ENCODE results near the gene PLEKHG4. TPM values are rescaled to one million over a fixed set of nuclear protein-coding genes. Genes with fewer than 3 reads are reported as not detected.

PLEKHG4 gene
- polyA plus RNA-seq, 1 donor from 2014 or later: 0.28 TPM

GRCh38 chr16:67265834-67266233 is 13.5 kb upstream of the PLEKHG4 start:
- Histone ChIP-seq H2AFZ (ENCODE audit: low read depth, low read length) (no peak overlapping the region), H3K27me3 (ENCODE audit: insufficient read depth, low read depth, low read length) (no peaks in the 10 kb centered on the region), H3K9ac (ENCODE audit: low read length) (no peak overlapping the region), H3K4me2 (ENCODE audit: low read length) (no peak overlapping the region), H3K9me3 (ENCODE audit: low read length) (no peaks in the 10 kb centered on the region), H3K4me3 (ENCODE audit: low read length) (no peak overlapping the region), H4K20me1 (ENCODE audit: insufficient read depth) (no peaks in the 10 kb centered on the region), H3K36me3 (ENCODE audit: insufficient read depth, low read length) (no peaks in the 10 kb centered on the region), H3K79me2 (replicated peaks; ENCODE audit: insufficient read depth, low read length) (no peaks in the 10 kb centered on the region), H3K9me2 (ENCODE audit: insufficient read depth, low read length) (no peaks in the 10 kb centered on the region), H3K27ac (ENCODE audit: low read length) (no peak overlapping the region), H3F3A (ENCODE audit: insufficient read depth, low read length, poor library complexity, severe bottlenecking) (no peaks in the 10 kb centered on the region)
- TF ChIP-seq CTCF (IDR thresholded peaks at IDR 0.05; ENCODE audit: poor library complexity, severe bottlenecking) (no peak), MXI1 (conservative IDR thresholded peaks at IDR 0.05; ENCODE audit: poor library complexity, severe bottlenecking) (no peak), POLR2AphosphoS5 (IDR thresholded peaks at IDR 0.05) (no peak), SMC3 (conservative IDR thresholded peaks at IDR 0.05; ENCODE audit: poor library complexity) (no peak), TAF1 (IDR thresholded peaks at IDR 0.05; ENCODE audit: low read depth) (no peak), REST (IDR thresholded peaks at IDR 0.05; ENCODE audit: borderline replicate concordance) (no peak), EZH2 (IDR thresholded peaks at IDR 0.05; ENCODE audit: borderline replicate concordance, insufficient read depth, low read length, poor library complexity, severe bottlenecking) (no peak), RAD21 (conservative IDR thresholded peaks at IDR 0.05) (no peak), EP300 (conservative IDR thresholded peaks at IDR 0.05; ENCODE audit: poor library complexity, severe bottlenecking) (no peak)

- Histone ChIP-seq H3F3A (ENCODE audit: insufficient read depth, low read length, poor library complexity, severe bottlenecking) (no peaks in the 10 kb centered on the region), H3K9me3 (ENCODE audit: low read length) (no peaks in the 10 kb centered on the region), H3K9ac (ENCODE audit: low read length) (no peak overlapping the region), H3K4me3 (ENCODE audit: low read length) (no peak overlapping the region), H3K27ac (ENCODE audit: low read length) (no peak overlapping the region), H3K4me2 (ENCODE audit: low read length) (no peak overlapping the region), H3K27me3 (ENCODE audit: insufficient read depth, low read depth, low read length) (no peaks in the 10 kb centered on the region), H4K20me1 (ENCODE audit: insufficient read depth) (no peaks in the 10 kb centered on the region), H3K79me2 (replicated peaks; ENCODE audit: insufficient read depth, low read length) (no peaks in the 10 kb centered on the region), H2AFZ (ENCODE audit: low read depth, low read length) (no peak overlapping the region), H3K36me3 (ENCODE audit: insufficient read depth, low read length) (no peaks in the 10 kb centered on the region), H3K9me2 (ENCODE audit: insufficient read depth, low read length) (no peaks in the 10 kb centered on the region)
- TF ChIP-seq RAD21 (conservative IDR thresholded peaks at IDR 0.05) (no peak), TAF1 (IDR thresholded peaks at IDR 0.05; ENCODE audit: low read depth) (no peak), EP300 (conservative IDR thresholded peaks at IDR 0.05; ENCODE audit: poor library complexity, severe bottlenecking) (no peak), REST (IDR thresholded peaks at IDR 0.05; ENCODE audit: borderline replicate concordance) (no peak), EZH2 (IDR thresholded peaks at IDR 0.05; ENCODE audit: borderline replicate concordance, insufficient read depth, low read length, poor library complexity, severe bottlenecking) (no peak), POLR2AphosphoS5 (IDR thresholded peaks at IDR 0.05) (no peak), MXI1 (conservative IDR thresholded peaks at IDR 0.05; ENCODE audit: poor library complexity, severe bottlenecking) (no peak), CTCF (IDR thresholded peaks at IDR 0.05; ENCODE audit: poor library complexity, severe bottlenecking) (no peak), SMC3 (conservative IDR thresholded peaks at IDR 0.05; ENCODE audit: poor library complexity) (no peak)
Observed at GRCh38 chr16:67268136-67268579, 11.2 kb upstream of the PLEKHG4 start.
